A549 (cell line): ENCODE data around the gene EXOSC7.

Experiments
- CHD4 ChIP-seq: fragments of 200-600 bp; sonication (generic); IDR thresholded peaks from 2 replicates; pipeline ENCODE4 v1.6.1; 2016; ENCODE audit warnings: antibody characterized with exemption, mild to moderate bottlenecking, borderline replicate concordance
- CTCF ChIP-seq: fragments of >200 bp; sonication (Bioruptor Twin); formaldehyde crosslinking; IDR thresholded peaks from 3 replicates; pipeline ENCODE4 v1.5.1; 2016
- EHMT2 ChIP-seq: fragments of 200-600 bp; sonication (generic); IDR thresholded peaks from 2 replicates; pipeline ENCODE4 v1.6.1; 2016; ENCODE audit warnings: antibody characterized with exemption, low read depth, mild to moderate bottlenecking, moderate library complexity
- ELK1 ChIP-seq: fragments of 150-350 bp; IDR thresholded peaks from 2 replicates; pipeline ENCODE4 v1.6.1; 2014; ENCODE audit warnings: low read depth, mild to moderate bottlenecking, low read length
- EP300 ChIP-seq, 2 experiments: fragments of >200 bp; sonication (Bioruptor Twin); formaldehyde crosslinking; IDR thresholded peaks; 2 replicates in 1 of 2; 3 replicates in 1 of 2; pipeline ENCODE4 v1.6.1; 2016 to 2017
- ESRRA ChIP-seq: fragments of 150-350 bp; IDR thresholded peaks from 2 replicates; pipeline ENCODE4 v1.6.1; 2014; ENCODE audit warnings: mild to moderate bottlenecking, low read length, borderline replicate concordance
- KDM1A ChIP-seq: fragments of 200-600 bp; sonication (generic); IDR thresholded peaks from 2 replicates; pipeline ENCODE4 v1.6.1; 2016; ENCODE audit warnings: low read depth, mild to moderate bottlenecking
- MAFK ChIP-seq: fragments of 450-650 bp; IDR thresholded peaks from 2 replicates; pipeline ENCODE4 v1.6.1; 2014; ENCODE audit not compliant: partially characterized antibody
- MAX ChIP-seq: IDR thresholded peaks from 2 replicates; pipeline ENCODE4 v1.6.1; 2012
- POLR2A ChIP-seq: IDR thresholded peaks from 2 replicates; pipeline ENCODE4 v1.6.1; 2012; ENCODE audit warnings: mild to moderate bottlenecking, low read length
- RCOR1 ChIP-seq: fragments of 150-350 bp; IDR thresholded peaks from 2 replicates; pipeline ENCODE4 v1.6.1; 2014; ENCODE audit warnings: antibody characterized with exemption, low read length, low read depth
- RFX5 ChIP-seq: fragments of 450-650 bp; IDR thresholded peaks from 2 replicates; pipeline ENCODE4 v1.7.1; 2014; ENCODE audit warnings: antibody characterized with exemption, mild to moderate bottlenecking, moderate library complexity
- USF2 ChIP-seq: fragments of 450-650 bp; IDR thresholded peaks from 2 replicates; pipeline ENCODE4 v1.6.1; 2014; ENCODE audit warnings: antibody characterized with exemption
- ZC3H11A ChIP-seq: fragments of 450-650 bp; IDR thresholded peaks from 2 replicates; pipeline ENCODE4 v1.6.1; 2014; ENCODE audit warnings: antibody characterized with exemption, mild to moderate bottlenecking

GRCh38 chr3:45024542-45025255 is 48.7 kb downstream of the EXOSC7 start:
- no peak for TF ChIP-seq POLR2A
- TF ChIP-seq RFX5, result no peak
- no peak for TF ChIP-seq USF2
- no peak for TF ChIP-seq CTCF
- TF ChIP-seq KDM1A, result no peak
- TF ChIP-seq EP300 (IDR thresholded peaks at IDR 0.05), result no peak
- TF ChIP-seq CHD4, result no peak
- TF ChIP-seq ELK1, result no peak
- no peak for TF ChIP-seq MAX
- no peak for TF ChIP-seq RCOR1
- TF ChIP-seq ZC3H11A, result no peak
- no peak for TF ChIP-seq ESRRA
- TF ChIP-seq MAFK, result no peak
- TF ChIP-seq EHMT2, result no peak
